NT2/D1 (cell line): ENCODE data around the gene SLC6A7.

Experiments used
- SUZ12 ChIP-seq: IDR thresholded peaks from 2 replicates; pipeline ENCODE4 v1.6.1; 2011; ENCODE audit not compliant: insufficient read length, insufficient read depth; ENCODE audit errors: extremely low read depth
- YY1 ChIP-seq: IDR thresholded peaks from 2 replicates; pipeline ENCODE4 v1.6.1; 2011; ENCODE audit not compliant: insufficient read length, insufficient read depth
- ZNF274 ChIP-seq: IDR thresholded peaks from 2 replicates; pipeline ENCODE4 v1.6.1; 2011; ENCODE audit warnings: mild to moderate bottlenecking, low read depth, low read length

GRCh38 chr5:150142185-150142958, 47.5 kb upstream of the SLC6A7 start:
- TF ChIP-seq YY1: no peak
- TF ChIP-seq ZNF274: no peak
- no peak for TF ChIP-seq SUZ12
